HUES6 (cell line): Measurements from ENCODE around the gene MSH3.
"Not testable (repeated sequence)": the region's sequence is repeated elsewhere in the genome, so short reads cannot be mapped to it uniquely, and the experiment has no call there.

Source experiments
- H3K27ac ChIP-seq: 2 replicates; pipeline ENCODE4 v1.7.0; 2013; ENCODE audit warnings: low read depth, mild to moderate bottlenecking, low read length, inconsistent platforms
- H3K27me3 ChIP-seq: 2 replicates; pipeline ENCODE4 v1.6.1; 2013; ENCODE audit warnings: low read length; ENCODE audit not compliant: control insufficient read depth, insufficient read depth
- H3K36me3 ChIP-seq: 2 replicates; pipeline ENCODE4 v1.6.1; 2013; ENCODE audit warnings: low read length; ENCODE audit not compliant: control insufficient read depth, insufficient read depth
- H3K4me1 ChIP-seq: 2 replicates; pipeline ENCODE4 v1.6.1; 2013; ENCODE audit warnings: low read length; ENCODE audit not compliant: control insufficient read depth, insufficient read depth
- H3K4me3 ChIP-seq: 2 replicates; pipeline ENCODE4 v1.5.1; 2013; ENCODE audit warnings: low read depth, low read length
- H3K9ac ChIP-seq: one replicate; pipeline ENCODE4 v1.6.1; 2013; ENCODE audit warnings: mild to moderate bottlenecking, low read length
- H3K9me3 ChIP-seq: 2 replicates; pipeline ENCODE4 v1.6.1; 2013; ENCODE audit warnings: low read depth, low read length; ENCODE audit not compliant: control insufficient read depth, insufficient read depth

MSH3 gene

DNA sequence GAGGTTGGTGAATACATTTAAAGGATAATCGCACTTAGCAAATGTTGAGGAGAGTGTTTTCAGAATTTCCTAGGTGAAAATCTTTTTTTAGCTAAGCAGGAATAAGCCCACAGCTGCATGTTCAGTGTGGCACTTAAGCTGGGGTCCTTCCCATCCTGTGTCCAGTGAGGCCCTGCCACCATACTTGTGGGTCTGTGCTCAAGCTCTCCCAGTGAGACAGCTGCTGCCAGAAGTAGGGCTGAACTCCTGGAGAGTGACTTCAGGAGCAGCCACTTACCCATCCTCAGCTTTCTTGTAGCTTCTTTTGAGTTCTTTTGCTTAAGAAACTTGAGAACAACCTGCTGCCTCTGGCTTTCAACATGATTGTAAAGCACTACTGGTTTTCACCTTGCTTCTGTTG lies 110.3 kb downstream of the MSH3 start:
- H3K4me3 ChIP-seq, result no peak overlapping the region
- peaks cover 10% of the 10 kb centered on the region; the same call in 1 of the 2 replicates for H3K4me1 ChIP-seq
- no peak overlapping the region for H3K9ac ChIP-seq
- no peaks in the 10 kb centered on the region for H3K9me3 ChIP-seq
- H3K27me3 ChIP-seq, result no peaks in the 10 kb centered on the region
- no peak overlapping the region for H3K27ac ChIP-seq
- no peaks in the 10 kb centered on the region for H3K36me3 ChIP-seq

- Histone ChIP-seq H3K9me3 (no peaks in the 10 kb centered on the region), H3K9ac (no peak overlapping the region), H3K4me1 (no peaks in the 10 kb centered on the region), H3K4me3 (no peak overlapping the region), H3K27ac (no peak overlapping the region), H3K27me3 (no peaks in the 10 kb centered on the region), H3K36me3 (no peaks in the 10 kb centered on the region)
Measured at GRCh38 chr5:80777347-80778287, 123.2 kb downstream of the MSH3 start.

DNA sequence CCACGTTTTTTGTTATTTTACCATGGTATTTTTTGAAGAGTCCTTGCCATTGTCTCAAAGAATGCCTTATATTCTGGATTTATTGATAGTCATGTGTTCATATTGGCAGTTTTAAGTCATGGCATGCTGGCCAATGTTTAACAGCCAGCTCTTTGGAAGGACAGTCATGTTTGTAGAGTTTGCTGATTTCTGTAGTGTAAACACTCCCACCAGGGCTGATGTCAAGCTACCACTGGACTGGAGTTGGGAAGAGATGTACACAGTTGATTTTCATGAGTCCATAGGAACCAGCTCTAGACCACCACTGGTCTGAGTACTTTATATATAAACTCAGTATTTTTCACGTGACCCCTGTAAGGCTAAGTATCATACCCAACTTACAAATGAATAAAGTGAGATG lies 125.6 kb downstream of the MSH3 start:
- no peaks in the 10 kb centered on the region for H3K36me3 ChIP-seq
- H3K9me3 ChIP-seq, result no peaks in the 10 kb centered on the region
- no peak overlapping the region for H3K4me3 ChIP-seq
- no peaks in the 10 kb centered on the region for H3K4me1 ChIP-seq
- no peaks in the 10 kb centered on the region for H3K27me3 ChIP-seq
- H3K27ac ChIP-seq, result no peak overlapping the region
- no peak overlapping the region for H3K9ac ChIP-seq

GRCh38 chr5:80780761-80781285 lies 126.4 kb downstream of the MSH3 start:
- no peak overlapping the region for H3K9ac ChIP-seq
- H3K9me3 ChIP-seq, result no peaks in the 10 kb centered on the region
- no peaks in the 10 kb centered on the region for H3K27me3 ChIP-seq
- no peaks in the 10 kb centered on the region for H3K36me3 ChIP-seq
- no peak overlapping the region for H3K4me3 ChIP-seq
- no peak overlapping the region for H3K27ac ChIP-seq
- no peaks in the 10 kb centered on the region for H3K4me1 ChIP-seq

DNA sequence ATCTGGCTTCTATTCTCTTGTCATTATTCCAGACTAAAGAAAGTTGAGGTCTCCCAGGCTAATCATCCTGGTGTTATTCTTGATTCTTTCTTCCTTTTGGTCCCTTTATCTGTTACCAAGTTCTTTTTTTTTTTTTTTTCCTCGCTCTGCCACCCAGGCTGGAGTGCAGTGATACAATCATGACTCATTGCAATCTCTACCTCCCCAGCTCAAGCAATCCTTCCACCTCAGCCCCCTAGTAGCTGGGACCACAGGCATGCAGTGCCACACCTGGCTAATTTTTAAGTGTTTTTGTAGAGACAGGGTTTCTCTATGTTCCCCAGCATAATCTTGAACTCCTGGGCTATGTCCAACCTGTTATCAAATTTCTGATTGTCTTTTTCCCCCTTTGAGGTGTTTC lies 126.9 kb downstream of the MSH3 start:
- no peak overlapping the region for H3K27ac ChIP-seq
- no peaks in the 10 kb centered on the region for H3K36me3 ChIP-seq

GRCh38 chr5:80782626-80783025 lies 128.2 kb downstream of the MSH3 start:
- H3K4me1 ChIP-seq, result no peaks in the 10 kb centered on the region
- H3K27me3 ChIP-seq, result no peaks in the 10 kb centered on the region
- no peak overlapping the region for H3K4me3 ChIP-seq
- no peak overlapping the region for H3K9ac ChIP-seq
- H3K27ac ChIP-seq, result no peak overlapping the region
- no peaks in the 10 kb centered on the region for H3K36me3 ChIP-seq
- no peaks in the 10 kb centered on the region for H3K9me3 ChIP-seq

More for the DNA sequence above, 126.9 kb downstream of the MSH3 start:
- Histone ChIP-seq H3K4me1 (no peaks in the 10 kb centered on the region), H3K27me3 (no peaks in the 10 kb centered on the region), H3K4me3 (no peak overlapping the region), H3K9me3 (no peaks in the 10 kb centered on the region), H3K9ac (no peak overlapping the region)

- H3K9me3 ChIP-seq, H3K4me1 ChIP-seq, H3K36me3 ChIP-seq, H3K4me3 ChIP-seq, H3K9ac ChIP-seq, H3K27ac ChIP-seq, H3K27me3 ChIP-seq: not testable (repeated sequence)
Measured at GRCh38 chr5:80783751-80784150, 129.3 kb downstream of the MSH3 start.

DNA sequence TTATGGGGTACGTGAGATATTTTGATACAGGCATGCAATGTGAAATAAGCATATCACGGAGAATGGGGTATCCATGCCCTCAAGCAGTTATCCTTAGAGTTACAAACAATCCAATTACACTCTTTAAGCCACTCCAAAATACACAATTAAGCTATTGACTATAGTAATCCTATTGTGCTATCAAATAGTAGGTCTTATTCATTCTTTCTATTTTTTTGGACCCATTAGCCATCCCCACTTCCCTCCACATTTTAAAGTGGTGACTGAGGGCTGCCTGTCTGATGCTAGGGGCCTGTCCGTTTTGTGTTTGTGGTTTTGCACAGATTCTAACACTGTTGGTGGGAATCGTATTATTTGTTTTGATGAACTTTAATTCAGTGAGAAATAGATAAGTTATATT lies 130.0 kb downstream of the MSH3 start:
- Histone ChIP-seq H3K27me3 (no peaks in the 10 kb centered on the region), H3K4me3 (no peak overlapping the region), H3K9ac (no peak overlapping the region), H3K9me3 (no peaks in the 10 kb centered on the region), H3K4me1 (no peaks in the 10 kb centered on the region), H3K36me3 (no peaks in the 10 kb centered on the region), H3K27ac (no peak overlapping the region)

GRCh38 chr5:80789319-80790016 lies 135.0 kb downstream of the MSH3 start:
- not testable (repeated sequence) for H3K27ac ChIP-seq, H3K9ac ChIP-seq, H3K36me3 ChIP-seq, H3K4me1 ChIP-seq, H3K27me3 ChIP-seq, H3K9me3 ChIP-seq, H3K4me3 ChIP-seq

DNA sequence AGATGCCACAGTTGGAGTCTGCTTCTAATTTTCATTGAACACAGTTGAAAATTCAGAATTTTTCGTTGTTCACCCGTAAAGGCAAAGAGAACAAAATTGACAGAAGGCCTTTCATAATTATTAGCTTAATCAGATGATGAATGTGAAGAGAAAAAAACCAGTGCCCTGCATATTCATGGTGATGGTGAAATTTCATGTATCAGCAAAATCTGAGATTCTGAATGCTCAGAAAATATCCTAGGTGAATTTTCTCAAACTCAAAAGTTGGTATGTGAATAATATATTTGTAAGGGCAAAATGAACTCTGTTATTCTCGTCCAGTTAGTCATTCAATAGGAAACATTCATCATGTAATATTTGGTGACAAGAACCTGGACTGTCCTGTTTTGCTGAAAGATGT lies 136.2 kb downstream of the MSH3 start:
- Histone ChIP-seq H3K27me3 (no peaks in the 10 kb centered on the region), H3K36me3 (peaks cover 7% of the 10 kb centered on the region; the same call in 1 of the 2 replicates), H3K9ac (no peak overlapping the region), H3K4me3 (no peak overlapping the region), H3K9me3 (no peaks in the 10 kb centered on the region), H3K4me1 (peaks cover 8% of the 10 kb centered on the region), H3K27ac (no peak overlapping the region)

DNA sequence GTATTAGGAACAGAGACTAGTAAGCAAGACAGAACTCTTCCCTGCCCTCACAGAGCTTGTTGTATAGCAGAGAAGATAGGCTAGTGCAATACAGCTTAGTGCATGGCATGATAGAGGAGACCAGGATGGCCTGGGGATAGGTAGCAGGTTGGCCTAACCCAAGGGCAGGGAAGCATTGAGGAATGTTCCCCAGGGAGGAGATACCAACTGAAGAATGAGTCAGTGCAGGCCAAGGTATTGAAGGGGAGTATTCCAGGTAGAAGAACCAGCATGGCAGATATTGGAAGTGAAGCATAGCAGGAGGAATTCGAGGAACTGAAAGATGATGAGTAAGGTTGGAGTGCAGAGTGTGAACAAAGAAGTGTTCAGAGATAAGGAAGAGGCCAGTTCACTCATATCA lies 138.9 kb downstream of the MSH3 start:
- no peaks in the 10 kb centered on the region for H3K9me3 ChIP-seq
- peaks cover 8% of the 10 kb centered on the region for H3K4me1 ChIP-seq
- H3K27me3 ChIP-seq, result no peaks in the 10 kb centered on the region
- H3K4me3 ChIP-seq, result no peak overlapping the region
- H3K36me3 ChIP-seq, result peaks cover 7% of the 10 kb centered on the region; the same call in 1 of the 2 replicates
- H3K27ac ChIP-seq, result no peak overlapping the region
- no peak overlapping the region for H3K9ac ChIP-seq
